B cell (primary cell): ENCODE measurements around the gene P3H4. TPM values are rescaled to one million over a fixed set of nuclear protein-coding genes. Genes with fewer than 3 reads are reported as not detected.
A peak's percentile ranks its signal among the peaks of the same experiment; 100 is the strongest.

Source experiments
- ATAC-seq: fragments of 200-7000 bp; cut with Tn5 transposase; one replicate; pipeline ENCODE4 v1.10.0; 2021; ENCODE audit warnings: low read depth, mild to moderate bottlenecking, moderate number of reproducible peaks, moderate library complexity
- CTCF ChIA-PET: fragments of 350-600 bp; sonication (Branson Sonifier 250); formaldehyde crosslinking; loops from one replicate; lab custom pipeline; 2021; ENCODE audit warnings: antibody characterized with exemption, inconsistent platforms; lab: Charles Lee
- POLR2A ChIA-PET: fragments of 350-600 bp; sonication (Branson Sonifier 250); formaldehyde crosslinking; loops from one replicate; lab custom pipeline; 2021; ENCODE audit warnings: antibody characterized with exemption; lab: Charles Lee
- DNase-seq: peaks from one replicate; pipeline ENCODE4 v3.0.0; 2013
- H2AFZ ChIP-seq: 2 replicates; pipeline ENCODE4 v1.6.1; 2012; ENCODE audit warnings: mild to moderate bottlenecking, low read depth, low read length; ENCODE audit not compliant: insufficient read depth, poor library complexity, severe bottlenecking
- H3K27ac ChIP-seq, 2 donors: 1 replicate in 1 of 2; 2 replicates in 1 of 2; pipeline ENCODE4 v1.5.1; 2012 to 2013; ENCODE audit warnings: low read length in 2 of 2, mild to moderate bottlenecking in 2 of 2, moderate library complexity in 1 of 2
- H3K27me3 ChIP-seq, 4 experiments: fragments of 200-600 bp in 1 of 4; sonication (generic) in 1 of 4; replicated peaks in 1 of 4; 1 replicate in 2 of 4; 2 replicates in 2 of 4; pipeline versions ENCODE4 v1.6.1 to v1.7.0; 2013 to 2016; ENCODE audit warnings: low read length in 3 of 4, mild to moderate bottlenecking in 2 of 4, mixed read lengths in 1 of 4, moderate library complexity in 1 of 4; ENCODE audit not compliant: insufficient read depth in 4 of 4, control insufficient read depth in 3 of 4; ENCODE audit errors: control extremely low read depth in 1 of 4
- H3K36me3 ChIP-seq, 2 experiments: replicated peaks in 1 of 2; 1 replicate in 1 of 2; 2 replicates in 1 of 2; pipeline versions ENCODE4 v1.6.1 to v1.7.1; 2013; ENCODE audit warnings: low read length in 1 of 2; ENCODE audit not compliant: insufficient read depth in 2 of 2, control insufficient read depth in 1 of 2; ENCODE audit errors: control extremely low read depth in 1 of 2, extremely low read depth in 1 of 2
- H3K4me1 ChIP-seq, 2 donors: fragments of 200-600 bp in 1 of 2; sonication (generic) in 1 of 2; 1 replicate in 1 of 2; 2 replicates in 1 of 2; pipeline versions ENCODE4 v1.5.1 to v1.6.1; 2013 to 2017; ENCODE audit warnings: low read length in 2 of 2; ENCODE audit not compliant: control insufficient read depth in 2 of 2, insufficient read depth in 2 of 2
- H3K4me2 ChIP-seq: replicated peaks from 2 replicates; pipeline ENCODE3; 2012; ENCODE audit warnings: mild to moderate bottlenecking, low read depth, low read length; ENCODE audit not compliant: poor library complexity, severe bottlenecking
- H3K4me3 ChIP-seq, 5 experiments: fragments of 200-600 bp in 1 of 5; sonication (generic) in 1 of 5; 1 replicate in 3 of 5; 2 replicates in 2 of 5; pipeline versions ENCODE4 v1.5.1 to v1.7.0; 2011 to 2016; ENCODE audit warnings: low read length in 4 of 5, mild to moderate bottlenecking in 4 of 5, low read depth in 2 of 5, control low read depth in 1 of 5, moderate library complexity in 1 of 5; ENCODE audit not compliant: insufficient read depth in 1 of 5; ENCODE audit errors: control extremely low read depth in 1 of 5, extremely low read depth in 1 of 5
- H3K79me2 ChIP-seq: fragments of 200-600 bp; sonication (generic); one replicate; pipeline ENCODE4 v1.6.0; 2016; ENCODE audit warnings: low read length; ENCODE audit not compliant: control insufficient read depth, insufficient read depth
- H3K9ac ChIP-seq: fragments of 200-600 bp; sonication (generic); 2 replicates; pipeline ENCODE4 v1.6.1; 2017; ENCODE audit warnings: mild to moderate bottlenecking, low read length, moderate library complexity
- H3K9me3 ChIP-seq, 3 donors: one replicate each; pipeline versions ENCODE4 v1.6.1 to v1.7.1; 2013; ENCODE audit warnings: low read length in 2 of 3; ENCODE audit not compliant: control insufficient read depth in 2 of 3, insufficient read depth in 1 of 3; ENCODE audit errors: control extremely low read depth in 1 of 3
- H4K20me1 ChIP-seq: 2 replicates; pipeline ENCODE4 v1.6.0; 2012; ENCODE audit warnings: mild to moderate bottlenecking, low read length; ENCODE audit not compliant: insufficient read depth, control insufficient read depth, poor library complexity, severe bottlenecking
- H3K27ac Mint-ChIP-seq: one replicate; pipeline ENCODE4 v1.8.0; 2021; ENCODE audit warnings: mixed read lengths
- H3K27me3 Mint-ChIP-seq: one replicate; pipeline ENCODE4 v1.8.0; 2021; ENCODE audit warnings: mixed read lengths
- H3K4me1 Mint-ChIP-seq: one replicate; pipeline ENCODE4 v1.8.0; 2021; ENCODE audit warnings: mixed read lengths
- H3K4me3 Mint-ChIP-seq: one replicate; pipeline ENCODE4 v1.8.0; 2021; ENCODE audit warnings: mixed read lengths
- H3K9me3 Mint-ChIP-seq: one replicate; pipeline ENCODE4 v1.8.0; 2022; ENCODE audit warnings: mixed read lengths; ENCODE audit not compliant: insufficient read depth
- EZH2 ChIP-seq: IDR thresholded peaks from 2 replicates; pipeline ENCODE4 v1.6.1; 2012; ENCODE audit warnings: borderline replicate concordance, low read depth, mild to moderate bottlenecking, moderate library complexity, low read length; ENCODE audit not compliant: insufficient read depth, poor library complexity, severe bottlenecking
- WGBS: methylation state at CpG from one replicate; pipeline ENCODE4 v1.1.5; 2013; ENCODE audit warnings: missing lambda C conversion rate; ENCODE audit not compliant: insufficient coverage; 5-methylcytosine and 5-hydroxymethylcytosine counted together
- intact Hi-C: fragments of 100-400 bp; cut with micrococcal nuclease; formaldehyde crosslinking; loops from one replicate; pipeline ENCODE4 v1.10.0; 2022
- polyA plus RNA-seq: library from polyadenylated mRNA; depleted of rRNA; stranded (reverse); fragments of >200 nt; gene quantifications from 2 replicates; pipeline ENCODE4 v1.2.3, GENCODE V29; 2012
- total RNA-seq, 2 donors: library from RNA; stranded (reverse); fragments of 120-200 nt in 1 of 2; gene quantifications; 1 replicate in 1 of 2; 2 replicates in 1 of 2; pipeline versions ENCODE4 v1.2.3 to v1.2.4, GENCODE V29; 2013 to 2022
- TF ChIP-seq, protein P1 (sequence below): fragments of 200-600 bp; IDR thresholded peaks from one replicate; pipeline ENCODE4 v1.8.0; 2022; ENCODE audit warnings: antibody characterized with exemption, mild to moderate bottlenecking

P3H4 gene
- total and polyA plus RNA-seq, 2 donors (not counting 1 experiment from before 2014, with no cell fraction given), result 1.3 to 2.8 TPM

DNA sequence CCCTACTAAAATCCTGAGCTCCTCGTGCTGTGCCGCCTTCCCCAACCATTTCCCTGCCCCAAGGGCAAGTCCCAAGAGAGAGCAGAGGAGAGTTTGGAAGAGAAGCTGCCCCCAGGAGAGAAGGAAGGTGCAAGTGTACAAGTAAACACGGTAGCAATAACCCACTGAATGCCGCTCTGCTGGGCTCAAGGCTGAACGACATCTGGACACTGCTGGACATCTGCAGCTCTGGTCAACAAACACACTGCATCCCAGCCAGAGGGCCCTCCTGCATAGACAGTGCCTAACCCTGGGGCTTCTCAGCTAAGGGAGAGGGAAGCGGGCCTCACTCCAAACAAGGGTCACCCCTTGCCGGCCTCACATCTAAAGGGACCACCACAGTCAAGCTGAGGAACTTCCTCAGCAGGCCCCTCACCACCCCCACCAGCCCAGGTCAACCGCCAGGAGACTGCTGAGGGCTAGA lies 38.0 kb downstream of the P3H4 start:
- Histone ChIP-seq H2AFZ (no peak overlapping the region), H3K79me2 (peaks cover 60% of the 10 kb centered on the region), H3K27ac (no peak overlapping the region), H3K4me1 (peaks cover 7 to 47% of the 10 kb centered on the region in 2 donors), H3K9me3 (no peaks in the 10 kb centered on the region), H3K4me2 (no peak overlapping the region), H3K4me3 (no peak overlapping the region), H4K20me1 (peaks cover 41% of the 10 kb centered on the region), H3K36me3 (peaks cover 0 to 59% of the 10 kb centered on the region in 2 experiments), H3K27me3 (no peaks in the 10 kb centered on the region), H3K9ac (no peak overlapping the region)
- CTCF ChIA-PET, result interaction anchor here (1.7 kb wide), 1 partner anchor 12 kb away, joined by 6 read pairs; no protein-coding TSS in a partner anchor
- intact Hi-C loops, result no loop called here
- Mint-ChIP-seq H3K27me3 (no peaks in the 10 kb centered on the region), H3K4me1 (peaks cover 21% of the 10 kb centered on the region), H3K27ac (peak overlapping the region; percentile 20), H3K9me3 (no peaks in the 10 kb centered on the region), H3K4me3 (no peak overlapping the region)
- ATAC-seq (no peak), DNase-seq (no peak)
- TF ChIP-seq, protein P1, sequence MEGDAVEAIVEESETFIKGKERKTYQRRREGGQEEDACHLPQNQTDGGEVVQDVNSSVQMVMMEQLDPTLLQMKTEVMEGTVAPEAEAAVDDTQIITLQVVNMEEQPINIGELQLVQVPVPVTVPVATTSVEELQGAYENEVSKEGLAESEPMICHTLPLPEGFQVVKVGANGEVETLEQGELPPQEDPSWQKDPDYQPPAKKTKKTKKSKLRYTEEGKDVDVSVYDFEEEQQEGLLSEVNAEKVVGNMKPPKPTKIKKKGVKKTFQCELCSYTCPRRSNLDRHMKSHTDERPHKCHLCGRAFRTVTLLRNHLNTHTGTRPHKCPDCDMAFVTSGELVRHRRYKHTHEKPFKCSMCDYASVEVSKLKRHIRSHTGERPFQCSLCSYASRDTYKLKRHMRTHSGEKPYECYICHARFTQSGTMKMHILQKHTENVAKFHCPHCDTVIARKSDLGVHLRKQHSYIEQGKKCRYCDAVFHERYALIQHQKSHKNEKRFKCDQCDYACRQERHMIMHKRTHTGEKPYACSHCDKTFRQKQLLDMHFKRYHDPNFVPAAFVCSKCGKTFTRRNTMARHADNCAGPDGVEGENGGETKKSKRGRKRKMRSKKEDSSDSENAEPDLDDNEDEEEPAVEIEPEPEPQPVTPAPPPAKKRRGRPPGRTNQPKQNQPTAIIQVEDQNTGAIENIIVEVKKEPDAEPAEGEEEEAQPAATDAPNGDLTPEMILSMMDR, result no peak
- no peak for TF ChIP-seq EZH2
- 78% methylated on average over 3 of the region's 8 CpGs for WGBS
- POLR2A ChIA-PET, result interaction anchor here (1.0 kb wide), 1 partner anchor 9 kb away, joined by 6 read pairs; no protein-coding TSS in a partner anchor

- H3K4me3 Mint-ChIP-seq, result no peak overlapping the region
- Histone ChIP-seq H3K9me3 (no peaks in the 10 kb centered on the region), H3K36me3 (peaks cover 0 to 64% of the 10 kb centered on the region in 2 experiments), H3K4me3 (no peak overlapping the region), H2AFZ (no peak overlapping the region), H3K4me2 (no peak overlapping the region), H3K27me3 (no peaks in the 10 kb centered on the region), H4K20me1 (peaks cover 41% of the 10 kb centered on the region), H3K27ac (no peak overlapping the region), H3K9ac (no peak overlapping the region), H3K79me2 (peaks cover 60% of the 10 kb centered on the region), H3K4me1 (peaks cover 7 to 41% of the 10 kb centered on the region in 2 donors)
- no peak overlapping the region for H3K27ac Mint-ChIP-seq
- ChIA-PET CTCF (interaction anchor here (1.7 kb wide), 1 partner anchor 12 kb away, joined by 6 read pairs; no protein-coding TSS in a partner anchor), POLR2A (no interaction called here)
- no peak for ATAC-seq
- 85% methylated on average over 11 of the region's 12 CpGs for WGBS
- DNase-seq, result no peak
- intact Hi-C loops, result no loop called here
- H3K27me3 Mint-ChIP-seq, result no peaks in the 10 kb centered on the region
- H3K9me3 Mint-ChIP-seq, result no peaks in the 10 kb centered on the region
- peaks cover 17% of the 10 kb centered on the region for H3K4me1 Mint-ChIP-seq
- TF ChIP-seq, protein P1, result no peak
- no peak for TF ChIP-seq EZH2
Observed at GRCh38 chr17:41773190-41773588, 38.6 kb downstream of the P3H4 start.
